HG03521 (cell line): Measurements from ENCODE around the gene RPS2.
A peak's percentile ranks its signal among the peaks of the same experiment; 100 is the strongest.

ENCODE experiments used
- ATAC-seq: cut with Tn5 transposase; IDR thresholded peaks from one replicate; pipeline ENCODE4 v1.9.1; 2021; ENCODE audit warnings: mild to moderate bottlenecking, moderate library complexity; ENCODE audit not compliant: unreplicated experiment

RPS2 gene

DNA sequence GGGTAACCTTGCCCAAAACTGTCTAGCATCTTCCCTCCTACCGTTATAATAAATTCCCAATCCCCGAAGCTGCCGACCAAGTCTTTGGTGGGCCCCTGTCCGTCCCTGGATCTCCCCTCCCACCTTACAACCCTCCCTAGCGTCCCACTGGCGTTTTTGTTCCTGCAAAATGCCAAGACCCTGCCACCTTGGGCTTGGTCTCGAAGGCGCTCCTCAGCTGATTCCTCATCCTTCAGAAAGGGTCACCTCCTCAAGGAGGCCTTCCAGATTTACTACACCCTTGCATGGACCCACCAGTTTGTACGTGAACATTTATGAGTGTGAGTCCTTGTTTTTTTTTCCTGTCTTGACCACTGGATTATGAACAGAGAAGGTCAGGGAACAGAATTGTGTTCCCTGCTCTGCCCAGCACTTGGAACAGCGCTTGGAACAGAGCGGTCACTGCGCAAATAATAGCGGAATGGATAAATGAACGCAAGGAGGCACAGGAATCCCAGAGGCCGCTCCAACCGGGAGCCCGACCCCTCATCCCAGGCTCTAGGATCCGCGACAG is 18.4 kb upstream of the RPS2 start:
- no peak for ATAC-seq

DNA sequence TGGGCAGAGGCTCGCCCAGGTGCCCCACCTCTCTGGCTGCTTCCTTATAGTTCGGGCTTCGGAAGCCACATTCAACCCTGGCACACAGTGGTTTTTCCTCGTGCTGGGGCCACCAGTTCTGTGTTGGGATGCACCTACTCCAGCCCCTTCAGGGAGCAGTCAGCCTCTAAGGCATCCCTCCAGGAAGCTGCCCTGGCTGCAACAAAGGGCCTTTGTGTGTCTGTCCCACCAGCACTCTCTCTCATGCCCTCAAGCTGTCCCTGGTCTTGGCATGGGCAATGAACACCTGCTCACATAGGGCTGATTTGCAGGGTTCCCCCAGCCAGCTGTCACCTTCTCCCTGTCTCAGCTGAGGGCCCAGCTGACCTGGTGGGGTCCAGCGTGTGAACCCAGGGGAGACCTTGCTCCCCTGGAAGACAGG is 17.4 kb upstream of the RPS2 start:
- ATAC-seq = no peak

DNA sequence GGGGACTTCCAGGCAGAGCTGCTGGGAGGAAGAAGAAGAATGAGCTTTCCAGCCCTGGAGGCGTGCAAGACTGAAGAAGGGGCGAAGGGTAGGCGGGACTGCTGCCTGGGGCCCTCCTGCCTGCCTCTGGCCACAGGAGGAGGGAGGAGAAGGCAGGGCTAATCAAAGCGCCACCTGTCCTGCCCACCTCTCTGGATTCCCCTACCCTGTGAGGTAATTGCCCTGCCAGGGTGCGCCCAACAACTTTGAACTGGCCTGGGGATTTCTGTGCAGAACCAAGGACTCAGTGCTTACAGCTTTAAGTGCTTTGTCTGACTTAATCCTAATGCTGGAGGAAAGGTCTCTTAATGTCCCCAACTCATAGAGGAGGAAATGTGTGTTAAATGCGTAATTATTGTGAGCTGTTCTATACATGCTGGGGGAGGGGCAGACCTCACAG is 16.8 kb upstream of the RPS2 start, which contains the start of gene NOXO1:
TSS of gene NOXO1 (minus strand) at position 72 of the 439 bp plus-strand sequence. CDS start 290 bp downstream, outside the sequence.
- ATAC-seq = no peak

DNA sequence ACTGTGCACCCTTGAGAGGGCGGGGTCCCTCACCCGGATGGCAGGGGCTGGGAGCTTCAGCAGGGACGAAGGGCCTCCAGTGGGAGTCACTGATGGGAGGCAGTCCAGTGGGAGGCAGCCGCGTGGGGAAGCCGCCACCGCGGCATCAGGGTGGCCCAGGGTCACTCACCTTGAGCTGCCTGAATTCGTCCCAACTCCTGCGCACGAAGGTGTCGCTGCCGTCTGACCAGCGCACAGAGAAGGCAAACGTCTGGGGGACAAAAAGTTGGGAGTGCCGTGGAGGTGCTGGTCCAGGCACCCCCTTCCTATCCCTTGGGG is 16.1 kb upstream of the RPS2 start:
- no peak for ATAC-seq

GRCh38 chr16:1980030-1980769 is 15.6 kb upstream of the RPS2 start:
- no peak for ATAC-seq

- ATAC-seq = no peak
Measured at GRCh38 chr16:1979271-1980029, 14.8 kb upstream of the RPS2 start.

GRCh38 chr16:1978476-1979120 is 14.0 kb upstream of the RPS2 start:
- ATAC-seq = no peak

DNA sequence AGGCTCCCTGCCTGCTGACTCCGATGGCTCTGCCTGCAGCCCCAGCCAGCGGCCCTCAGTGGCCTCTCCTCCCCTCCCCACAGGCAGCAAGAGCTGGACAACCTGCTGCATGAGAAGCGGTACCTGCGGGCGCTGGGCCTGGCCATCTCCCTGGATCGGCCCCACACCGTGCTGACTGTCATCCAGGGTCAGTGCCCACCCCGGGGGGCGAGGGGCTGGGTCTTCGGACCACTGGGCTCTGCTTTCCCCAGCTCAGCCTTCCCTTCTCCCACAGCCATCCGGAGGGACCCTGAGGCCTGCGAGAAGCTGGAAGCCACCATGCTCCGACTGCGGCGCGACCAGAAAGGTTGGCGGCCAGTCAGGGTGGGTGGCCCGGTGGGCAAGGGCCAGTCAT is 13.2 kb upstream of the RPS2 start:
- no peak for ATAC-seq

DNA sequence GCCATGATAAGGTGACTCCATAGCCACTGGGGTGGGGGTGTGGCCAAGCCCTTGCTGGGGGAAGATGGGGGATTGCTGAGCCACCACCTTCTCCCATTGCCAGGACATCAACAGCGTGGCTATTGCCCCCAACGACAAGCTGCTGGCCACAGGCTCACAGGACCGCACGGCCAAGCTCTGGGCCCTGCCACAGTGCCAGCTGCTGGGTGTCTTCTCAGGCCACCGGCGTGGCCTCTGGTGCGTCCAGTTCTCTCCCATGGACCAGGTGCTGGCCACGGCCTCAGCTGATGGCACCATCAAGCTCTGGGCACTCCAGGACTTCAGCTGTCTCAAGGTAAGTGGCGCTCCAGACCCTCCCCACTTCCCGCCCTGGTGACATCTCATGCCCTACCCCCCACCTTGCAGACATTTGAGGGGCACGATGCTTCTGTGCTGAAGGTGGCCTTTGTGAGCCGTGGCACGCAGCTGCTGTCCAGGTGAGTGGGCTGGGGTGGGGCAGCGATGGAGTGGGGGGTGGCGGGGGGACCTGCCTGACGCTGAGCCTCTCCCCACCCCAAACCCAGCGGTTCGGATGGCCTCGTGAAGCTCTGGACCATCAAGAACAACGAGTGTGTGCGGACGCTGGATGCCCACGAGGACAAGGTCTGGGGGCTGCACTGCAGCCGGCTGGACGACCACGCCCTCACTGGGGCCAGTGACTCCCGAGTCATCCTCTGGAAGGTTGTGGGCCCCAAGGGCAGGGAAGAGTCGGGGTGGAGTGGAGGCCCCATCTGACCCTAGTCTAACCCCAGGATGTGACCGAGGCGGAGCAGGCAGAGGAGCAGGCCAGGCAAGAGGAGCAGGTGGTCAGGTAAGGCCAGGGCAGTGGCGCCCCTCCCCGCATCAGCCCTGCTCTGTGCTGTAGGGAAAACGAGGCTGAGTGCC is 12.6 kb upstream of the RPS2 start:
- ATAC-seq = no peak

DNA sequence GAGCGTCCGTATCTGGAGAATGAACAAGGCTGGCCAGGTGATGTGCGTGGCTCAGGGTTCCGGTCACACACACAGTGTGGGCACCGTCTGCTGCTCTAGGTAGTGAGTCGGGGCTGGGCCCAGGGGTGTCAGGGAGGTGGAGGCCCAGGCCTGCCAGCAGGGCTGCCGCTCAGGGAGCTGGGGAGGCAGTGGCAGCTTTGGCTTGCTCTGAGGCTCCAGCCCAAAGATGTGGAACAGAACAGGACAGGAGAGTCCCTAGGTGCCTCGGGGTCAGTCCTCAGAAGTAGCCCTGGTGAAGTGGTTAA is 11.5 kb upstream of the RPS2 start:
- ATAC-seq = no peak

GRCh38 chr16:1975432-1976215 is 11.0 kb upstream of the RPS2 start:
- ATAC-seq = no peak

GRCh38 chr16:1974157-1975070 is 9.8 kb upstream of the RPS2 start:
- ATAC-seq = no peak

DNA sequence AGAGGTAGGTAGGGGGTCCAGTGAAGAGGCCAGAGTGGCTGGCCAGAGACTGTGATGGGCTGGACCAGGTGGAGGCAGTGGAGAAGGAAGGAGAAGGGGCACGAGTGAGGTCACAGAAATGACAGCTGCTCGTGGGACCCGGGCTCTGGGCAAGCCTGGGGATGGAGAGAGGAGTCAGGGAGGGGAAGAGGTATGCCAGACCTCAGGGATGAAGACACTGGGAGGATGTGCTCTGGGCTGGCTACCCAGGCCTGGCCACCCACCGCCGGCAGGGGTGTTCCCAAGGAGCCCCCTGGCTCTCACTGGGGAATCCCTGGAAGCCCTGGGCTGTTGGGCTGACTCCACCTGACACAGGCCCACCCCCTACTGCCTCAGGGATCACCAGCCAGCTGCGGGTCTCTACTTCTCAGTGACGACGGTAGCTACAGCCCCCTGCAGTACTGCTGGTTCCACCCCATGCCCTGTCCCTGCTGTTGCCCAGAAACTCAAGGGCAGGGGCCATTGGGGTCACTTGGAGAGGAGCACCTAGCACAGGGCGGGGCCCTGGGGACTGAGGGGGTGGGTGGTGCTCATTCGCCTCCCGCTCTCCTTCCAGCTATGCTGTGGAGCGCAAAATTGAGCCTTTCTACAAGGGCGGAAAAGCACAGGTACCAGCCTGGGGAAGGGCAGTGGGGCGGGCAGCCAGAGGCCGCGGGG is 9.0 kb upstream of the RPS2 start:
- no peak for ATAC-seq

DNA sequence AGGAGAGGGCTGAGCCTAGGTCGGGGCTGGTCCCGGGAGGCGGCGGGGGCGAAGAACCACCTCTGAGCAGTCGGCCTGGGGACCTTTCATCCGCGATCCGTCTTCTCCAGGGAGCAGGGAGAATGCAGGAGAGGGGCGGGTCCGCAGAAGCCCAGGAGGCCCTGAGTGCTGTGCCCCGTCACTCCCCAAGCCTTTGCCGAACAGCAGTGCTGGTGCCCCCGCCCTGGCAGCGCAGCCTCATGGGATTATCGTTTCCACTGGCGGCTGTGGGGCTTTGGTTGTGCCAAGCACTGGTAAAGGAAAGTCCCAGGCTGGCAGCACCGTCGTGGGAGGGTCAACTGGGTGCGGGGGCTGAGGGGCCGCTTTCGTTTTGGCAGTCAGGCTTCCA is 7.9 kb upstream of the RPS2 start:
- peak; percentile 4 for ATAC-seq

DNA sequence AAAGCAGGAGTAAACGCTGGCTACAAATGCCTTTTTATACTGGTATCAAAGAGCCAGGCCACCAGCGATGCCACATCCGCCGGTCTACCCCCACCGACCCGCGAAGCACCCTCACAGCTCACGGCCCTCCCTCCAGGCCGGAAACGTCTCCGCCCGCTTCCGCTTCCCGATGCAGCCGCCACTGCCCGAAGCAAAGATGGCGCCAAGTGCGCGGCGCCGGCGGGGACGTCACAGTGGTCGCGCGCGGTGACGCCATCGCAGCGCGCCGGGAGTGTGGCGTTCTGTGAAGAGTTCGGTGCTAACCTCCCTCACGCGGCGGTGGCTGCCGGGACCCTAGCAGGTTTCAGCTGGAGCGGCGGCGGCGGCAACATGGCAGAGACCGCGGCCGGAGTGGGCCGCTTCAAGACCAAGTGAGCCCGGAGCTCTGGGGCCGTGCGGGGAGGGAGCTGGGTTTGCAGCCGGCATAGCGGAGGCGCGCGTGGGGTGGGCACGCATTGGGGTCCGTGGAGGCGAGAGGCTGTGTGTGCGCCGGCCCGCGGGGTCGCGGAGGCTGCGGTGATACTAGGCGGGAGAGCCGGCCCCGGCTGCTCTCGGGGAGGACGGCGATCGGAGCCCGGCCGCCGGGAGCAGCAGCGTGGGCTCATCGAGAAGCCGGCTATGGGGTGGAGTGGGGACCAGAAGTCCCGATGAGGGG is 7.3 kb upstream of the RPS2 start, which contains the start of gene TBL3:
TSS of gene TBL3 (plus strand) at position 258 of the 694 bp plus-strand sequence. CDS start at position 370, 112 bp downstream.
- ATAC-seq = peak; percentile 88

DNA sequence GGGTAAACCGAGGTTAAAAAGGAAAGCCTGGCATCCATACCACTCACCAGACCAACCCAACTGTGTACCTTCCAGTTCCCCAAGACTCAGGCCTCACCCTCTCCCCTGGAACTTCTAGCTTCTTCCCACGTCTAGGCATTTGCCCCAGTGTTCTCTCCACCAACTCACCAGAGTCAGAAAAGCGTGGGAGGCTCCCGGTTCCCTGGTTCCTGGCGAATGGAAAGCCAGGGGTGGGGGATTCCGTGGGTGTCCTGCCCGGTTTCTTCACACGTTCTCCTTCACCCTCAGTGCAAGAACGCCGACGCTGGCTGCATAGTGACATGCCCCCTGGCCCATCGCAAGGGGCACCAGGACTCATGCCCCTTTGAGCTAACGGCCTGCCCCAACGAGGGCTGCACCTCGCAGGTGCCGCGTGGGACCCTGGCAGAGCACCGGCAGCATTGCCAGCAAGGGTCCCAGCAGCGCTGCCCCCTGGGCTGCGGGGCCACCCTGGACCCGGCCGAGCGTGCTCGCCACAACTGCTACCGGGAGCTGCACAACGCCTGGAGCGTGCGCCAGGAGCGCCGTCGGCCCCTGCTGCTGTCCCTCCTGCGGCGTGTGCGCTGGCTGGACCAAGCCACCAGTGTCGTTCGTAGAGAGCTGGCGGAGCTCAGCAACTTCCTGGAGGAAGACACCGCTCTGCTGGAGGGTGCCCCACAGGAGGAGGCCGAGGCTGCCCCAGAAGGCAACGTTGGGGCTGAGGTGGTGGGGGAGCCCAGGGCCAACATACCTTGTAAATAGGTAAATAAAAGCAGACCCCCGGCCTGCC is 3.7 kb upstream of the RPS2 start:
- ATAC-seq = no peak

GRCh38 chr16:1966460-1966859 is 1.8 kb upstream of the RPS2 start, which contains the start of gene RNF151:
Gene RNF151 (plus strand): TSS chr16:1966856. CDS start chr16:1966882, 26 bp downstream.
- ATAC-seq = no peak
